ENCODE data around the gene LRP1B.

DNA sequence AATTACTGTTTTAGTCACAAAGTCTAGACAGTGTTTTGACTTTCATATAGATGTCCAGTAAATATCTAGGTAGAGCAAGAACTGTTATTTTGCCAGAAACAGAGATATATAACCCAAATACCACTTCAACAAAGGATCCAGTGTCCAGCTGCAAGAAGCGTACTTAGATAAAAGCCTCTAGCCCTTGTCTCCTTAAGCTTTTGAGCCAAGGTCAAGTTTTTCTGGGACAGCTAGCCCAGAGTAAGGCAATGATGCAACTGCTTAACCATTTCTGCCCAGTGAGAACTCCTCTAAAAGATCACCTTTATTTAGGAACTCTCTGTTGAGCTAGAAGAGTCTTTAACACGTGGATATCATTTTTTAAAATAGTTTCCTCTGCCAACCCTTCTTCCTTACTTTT, 1925.7 kb downstream of the LRP1B start:
- TF ChIP-seq CTCF (IDR thresholded peaks at IDR 0.05), result no peak
- TF ChIP-seq POLR2A (IDR thresholded peaks at IDR 0.05), result no peak

Data from Peyer's patch (tissue), 4 donors.